ENCODE results near the gene SLC22A17. TPM values are rescaled to one million over a fixed set of nuclear protein-coding genes. Genes with fewer than 3 reads are reported as not detected.

SLC22A17 gene
- total and polyA plus RNA-seq, 2 of the 13 experiments (the other 11 are each of a cell fraction or from before 2014, with no cell fraction given), result 0.95 to 1.1 TPM

DNA sequence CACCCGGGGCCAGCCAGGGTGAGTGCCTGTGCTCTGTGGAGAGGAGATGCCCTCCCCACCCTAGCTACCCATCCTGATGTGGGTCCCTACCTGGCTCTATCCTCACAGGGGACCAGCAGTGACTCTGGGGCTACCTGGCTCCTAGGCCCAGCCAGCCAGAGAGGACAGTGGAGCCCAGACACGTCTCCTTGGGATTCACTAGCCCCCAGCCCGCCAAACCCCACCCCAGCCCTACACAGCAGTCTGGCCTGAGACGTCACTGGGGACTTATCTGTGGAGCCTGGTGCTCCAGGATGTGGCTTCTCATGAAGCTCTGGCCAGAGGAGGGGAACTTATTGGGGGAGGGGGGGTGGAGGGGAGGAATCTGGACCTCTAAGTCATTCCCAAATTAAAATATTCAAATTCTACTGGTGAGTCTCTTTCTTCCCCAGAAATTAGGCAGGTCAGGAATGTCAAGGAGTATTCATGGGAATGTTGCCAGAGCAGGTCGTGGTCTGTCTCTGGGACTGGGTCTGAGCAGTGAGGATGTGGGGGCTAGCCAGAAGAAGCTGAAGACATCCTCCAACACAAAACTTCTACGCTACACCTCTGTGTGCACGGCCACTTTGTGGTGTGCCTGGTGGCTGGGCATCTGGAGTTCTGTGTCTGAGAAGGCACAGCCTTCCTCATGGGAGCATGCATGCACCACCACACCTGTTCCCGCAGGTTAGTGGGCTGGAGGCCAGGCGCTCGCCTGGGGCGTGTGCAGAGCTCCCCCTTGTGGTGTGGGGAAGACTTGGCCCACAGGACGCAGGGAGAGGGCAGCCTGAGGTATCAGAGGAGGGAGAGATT, 26.9 kb upstream of the SLC22A17 start (continued):
- no peak for TF ChIP-seq ZBTB7B (CRISPR knock-in tag; IDR thresholded peaks at IDR 0.05)
- TF ChIP-seq PHB2 (IDR thresholded peaks at IDR 0.05; ENCODE audit: partially characterized antibody), result no peak
- TF ChIP-seq HOXA5 (CRISPR knock-in tag; IDR thresholded peaks at IDR 0.05), result 0 out of 2 replicates have a peak, but pooled peaks have one; percentile 24
- no peak for TF ChIP-seq CENPX (CRISPR knock-in tag; IDR thresholded peaks at IDR 0.05)
- peak; percentile 85; the same call in 1 of the 2 replicates for TF ChIP-seq ETV6 (CRISPR knock-in tag; conservative IDR thresholded peaks at IDR 0.05)
- TF ChIP-seq, protein P1, sequence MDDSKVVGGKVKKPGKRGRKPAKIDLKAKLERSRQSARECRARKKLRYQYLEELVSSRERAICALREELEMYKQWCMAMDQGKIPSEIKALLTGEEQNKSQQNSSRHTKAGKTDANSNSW (CRISPR knock-in tag; IDR thresholded peaks at IDR 0.05; ENCODE audit: borderline replicate concordance), result no peak
- TF ChIP-seq EZH2 (conservative IDR thresholded peaks at IDR 0.05; ENCODE audit: low read depth, low read length), result peak; percentile 85; the same call in 1 of the 2 replicates
- TF ChIP-seq ZNF292 (CRISPR knock-in tag; IDR thresholded peaks at IDR 0.05; ENCODE audit: borderline replicate concordance, low read depth), result no peak
- TF ChIP-seq ZNF33A (CRISPR knock-in tag; IDR thresholded peaks at IDR 0.05; ENCODE audit: borderline replicate concordance), result no peak
- TF ChIP-seq ZNF772 (CRISPR knock-in tag; IDR thresholded peaks at IDR 0.05), result 0 out of 2 replicates have a peak, but pooled peaks have one; percentile 21
- TF ChIP-seq, protein P2, sequence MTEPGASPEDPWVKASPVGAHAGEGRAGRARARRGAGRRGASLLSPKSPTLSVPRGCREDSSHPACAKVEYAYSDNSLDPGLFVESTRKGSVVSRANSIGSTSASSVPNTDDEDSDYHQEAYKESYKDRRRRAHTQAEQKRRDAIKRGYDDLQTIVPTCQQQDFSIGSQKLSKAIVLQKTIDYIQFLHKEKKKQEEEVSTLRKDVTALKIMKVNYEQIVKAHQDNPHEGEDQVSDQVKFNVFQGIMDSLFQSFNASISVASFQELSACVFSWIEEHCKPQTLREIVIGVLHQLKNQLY (CRISPR knock-in tag; IDR thresholded peaks at IDR 0.05), result no peak
- TF ChIP-seq, protein P3, sequence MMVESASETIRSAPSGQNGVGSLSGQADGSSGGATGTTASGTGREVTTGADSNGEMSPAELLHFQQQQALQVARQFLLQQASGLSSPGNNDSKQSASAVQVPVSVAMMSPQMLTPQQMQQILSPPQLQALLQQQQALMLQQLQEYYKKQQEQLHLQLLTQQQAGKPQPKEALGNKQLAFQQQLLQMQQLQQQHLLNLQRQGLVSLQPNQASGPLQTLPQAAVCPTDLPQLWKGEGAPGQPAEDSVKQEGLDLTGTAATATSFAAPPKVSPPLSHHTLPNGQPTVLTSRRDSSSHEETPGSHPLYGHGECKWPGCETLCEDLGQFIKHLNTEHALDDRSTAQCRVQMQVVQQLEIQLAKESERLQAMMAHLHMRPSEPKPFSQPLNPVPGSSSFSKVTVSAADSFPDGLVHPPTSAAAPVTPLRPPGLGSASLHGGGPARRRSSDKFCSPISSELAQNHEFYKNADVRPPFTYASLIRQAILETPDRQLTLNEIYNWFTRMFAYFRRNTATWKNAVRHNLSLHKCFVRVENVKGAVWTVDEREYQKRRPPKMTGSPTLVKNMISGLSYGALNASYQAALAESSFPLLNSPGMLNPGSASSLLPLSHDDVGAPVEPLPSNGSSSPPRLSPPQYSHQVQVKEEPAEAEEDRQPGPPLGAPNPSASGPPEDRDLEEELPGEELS (CRISPR knock-in tag; IDR thresholded peaks at IDR 0.05), result no peak
- TF ChIP-seq ZC3H13 (CRISPR knock-in tag; IDR thresholded peaks at IDR 0.05), result no peak
- TF ChIP-seq, protein P4, sequence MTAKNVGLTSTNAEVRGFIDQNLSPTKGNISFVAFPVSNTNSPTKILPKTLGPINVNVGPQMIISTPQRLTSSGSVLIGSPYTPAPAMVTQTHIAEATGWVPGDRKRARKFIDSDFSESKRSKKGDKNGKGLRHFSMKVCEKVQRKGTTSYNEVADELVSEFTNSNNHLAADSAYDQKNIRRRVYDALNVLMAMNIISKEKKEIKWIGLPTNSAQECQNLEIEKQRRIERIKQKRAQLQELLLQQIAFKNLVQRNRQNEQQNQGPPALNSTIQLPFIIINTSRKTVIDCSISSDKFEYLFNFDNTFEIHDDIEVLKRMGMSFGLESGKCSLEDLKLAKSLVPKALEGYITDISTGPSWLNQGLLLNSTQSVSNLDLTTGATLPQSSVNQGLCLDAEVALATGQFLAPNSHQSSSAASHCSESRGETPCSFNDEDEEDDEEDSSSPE (CRISPR knock-in tag; IDR thresholded peaks at IDR 0.05), result 0 out of 2 replicates have a peak, but pooled peaks have one; percentile 28
- no peak for TF ChIP-seq ZNF674 (CRISPR knock-in tag; IDR thresholded peaks at IDR 0.05; ENCODE audit: low read depth)
- TF ChIP-seq ONECUT2 (CRISPR knock-in tag; IDR thresholded peaks at IDR 0.05), result no peak
- TF ChIP-seq, protein P5, sequence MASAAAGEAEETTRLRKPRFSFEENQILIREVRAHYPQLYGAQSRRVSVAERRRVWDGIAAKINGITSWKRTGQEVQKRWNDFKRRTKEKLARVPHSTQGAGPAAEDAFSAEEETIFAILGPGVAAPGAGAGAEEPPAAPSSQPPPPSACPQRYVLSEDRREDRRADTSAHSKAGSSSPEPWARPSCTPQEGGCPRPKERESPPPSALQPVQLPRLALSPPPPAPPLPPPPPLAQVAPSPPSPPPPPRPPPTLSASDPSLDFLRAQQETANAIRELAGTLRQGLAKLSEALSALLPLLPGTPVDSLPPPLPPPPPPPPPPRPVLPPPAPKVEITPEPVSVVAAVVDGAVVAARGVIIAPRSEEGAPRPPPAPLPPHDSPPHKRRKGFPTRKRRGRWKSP (CRISPR knock-in tag; IDR thresholded peaks at IDR 0.05), result no peak
- TF ChIP-seq CHD4 (IDR thresholded peaks at IDR 0.05; ENCODE audit: borderline replicate concordance, low read length), result no peak
- TF ChIP-seq, protein P6, sequence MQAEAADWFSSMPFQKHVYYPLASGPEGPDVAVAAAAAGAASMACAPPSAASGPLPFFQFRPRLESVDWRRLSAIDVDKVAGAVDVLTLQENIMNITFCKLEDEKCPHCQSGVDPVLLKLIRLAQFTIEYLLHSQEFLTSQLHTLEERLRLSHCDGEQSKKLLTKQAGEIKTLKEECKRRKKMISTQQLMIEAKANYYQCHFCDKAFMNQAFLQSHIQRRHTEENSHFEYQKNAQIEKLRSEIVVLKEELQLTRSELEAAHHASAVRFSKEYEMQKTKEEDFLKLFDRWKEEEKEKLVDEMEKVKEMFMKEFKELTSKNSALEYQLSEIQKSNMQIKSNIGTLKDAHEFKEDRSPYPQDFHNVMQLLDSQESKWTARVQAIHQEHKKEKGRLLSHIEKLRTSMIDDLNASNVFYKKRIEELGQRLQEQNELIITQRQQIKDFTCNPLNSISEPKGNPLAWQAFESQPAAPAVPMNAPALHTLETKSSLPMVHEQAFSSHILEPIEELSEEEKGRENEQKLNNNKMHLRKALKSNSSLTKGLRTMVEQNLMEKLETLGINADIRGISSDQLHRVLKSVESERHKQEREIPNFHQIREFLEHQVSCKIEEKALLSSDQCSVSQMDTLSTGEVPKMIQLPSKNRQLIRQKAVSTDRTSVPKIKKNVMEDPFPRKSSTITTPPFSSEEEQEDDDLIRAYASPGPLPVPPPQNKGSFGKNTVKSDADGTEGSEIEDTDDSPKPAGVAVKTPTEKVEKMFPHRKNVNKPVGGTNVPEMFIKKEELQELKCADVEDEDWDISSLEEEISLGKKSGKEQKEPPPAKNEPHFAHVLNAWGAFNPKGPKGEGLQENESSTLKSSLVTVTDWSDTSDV (CRISPR knock-in tag; IDR thresholded peaks at IDR 0.05), result no peak
